ENCODE measurements around the gene CEP72.

GRCh38 chr5:583645-584044, 28.5 kb upstream of the CEP72 start:
- TF ChIP-seq ZNF740 (CRISPR knock-in tag; IDR thresholded peaks at IDR 0.05) (no peak), PREB (CRISPR knock-in tag; IDR thresholded peaks at IDR 0.05) (no peak), MXI1 (IDR thresholded peaks at IDR 0.05; ENCODE audit: borderline replicate concordance, low read depth, low read length) (no peak), FOXK2 (IDR thresholded peaks at IDR 0.05) (no peak), HDAC6 (IDR thresholded peaks at IDR 0.05; ENCODE audit: low read depth, low read length) (no peak), KLF16 (CRISPR knock-in tag; IDR thresholded peaks at IDR 0.05) (no peak), ATF5 (CRISPR knock-in tag; IDR thresholded peaks at IDR 0.05; ENCODE audit: low read depth) (no peak), POLR2AphosphoS2 (IDR thresholded peaks at IDR 0.05; ENCODE audit: low read depth, low read length) (no peak), ONECUT2 (CRISPR knock-in tag; IDR thresholded peaks at IDR 0.05) (no peak), CHD4 (IDR thresholded peaks at IDR 0.05; ENCODE audit: borderline replicate concordance, low read length) (no peak), E2F1 (CRISPR knock-in tag; IDR thresholded peaks at IDR 0.05) (no peak), ARNT (IDR thresholded peaks at IDR 0.05) (no peak), GATAD2A (CRISPR knock-in tag; IDR thresholded peaks at IDR 0.05) (no peak), CTCF (CRISPR knock-in tag; IDR thresholded peaks at IDR 0.05) (no peak)

All from HepG2 (cell line).